Osteocyte (in vitro differentiated cells): ENCODE measurements around the gene MOBP. TPM values are rescaled to one million over a fixed set of nuclear protein-coding genes. Genes with fewer than 3 reads are reported as not detected.

Experiments
- DNase-seq: peaks from one replicate; pipeline ENCODE4 v3.0.0; 2021; ENCODE audit warnings: mixed read lengths; ENCODE audit not compliant: unreplicated experiment; ENCODE audit errors: extremely low spot score
- H3K27ac Mint-ChIP-seq: one replicate; pipeline ENCODE4 v1.8.0; 2021; ENCODE audit warnings: mild to moderate bottlenecking, mixed read lengths; ENCODE audit not compliant: unreplicated experiment
- H3K27me3 Mint-ChIP-seq: one replicate; pipeline ENCODE4 v1.8.0; 2021; ENCODE audit warnings: mixed read lengths; ENCODE audit not compliant: unreplicated experiment
- H3K36me3 Mint-ChIP-seq: one replicate; pipeline ENCODE4 v1.8.0; 2021; ENCODE audit warnings: mixed read lengths; ENCODE audit not compliant: unreplicated experiment
- H3K4me1 Mint-ChIP-seq: one replicate; pipeline ENCODE4 v1.8.0; 2021; ENCODE audit warnings: mixed read lengths; ENCODE audit not compliant: unreplicated experiment
- H3K4me3 Mint-ChIP-seq: one replicate; pipeline ENCODE4 v1.8.0; 2021; ENCODE audit warnings: mild to moderate bottlenecking, moderate library complexity, mixed read lengths; ENCODE audit not compliant: unreplicated experiment
- H3K9me3 Mint-ChIP-seq: one replicate; pipeline ENCODE4 v1.8.0; 2021; ENCODE audit warnings: mixed read lengths; ENCODE audit not compliant: unreplicated experiment
- CTCF ChIP-seq: fragments of 200-600 bp; sonication (generic); IDR thresholded peaks from 2 replicates; pipeline ENCODE4 v1.5.0; 2021; ENCODE audit warnings: antibody characterized with exemption, mild to moderate bottlenecking, moderate library complexity
- total RNA-seq: library from RNA; stranded (reverse); gene quantifications from 2 replicates; pipeline ENCODE4 v1.2.1, GENCODE V29; 2021

Gene MOBP
- total RNA-seq, 1 donor from 2014 or later: not detected

DNA sequence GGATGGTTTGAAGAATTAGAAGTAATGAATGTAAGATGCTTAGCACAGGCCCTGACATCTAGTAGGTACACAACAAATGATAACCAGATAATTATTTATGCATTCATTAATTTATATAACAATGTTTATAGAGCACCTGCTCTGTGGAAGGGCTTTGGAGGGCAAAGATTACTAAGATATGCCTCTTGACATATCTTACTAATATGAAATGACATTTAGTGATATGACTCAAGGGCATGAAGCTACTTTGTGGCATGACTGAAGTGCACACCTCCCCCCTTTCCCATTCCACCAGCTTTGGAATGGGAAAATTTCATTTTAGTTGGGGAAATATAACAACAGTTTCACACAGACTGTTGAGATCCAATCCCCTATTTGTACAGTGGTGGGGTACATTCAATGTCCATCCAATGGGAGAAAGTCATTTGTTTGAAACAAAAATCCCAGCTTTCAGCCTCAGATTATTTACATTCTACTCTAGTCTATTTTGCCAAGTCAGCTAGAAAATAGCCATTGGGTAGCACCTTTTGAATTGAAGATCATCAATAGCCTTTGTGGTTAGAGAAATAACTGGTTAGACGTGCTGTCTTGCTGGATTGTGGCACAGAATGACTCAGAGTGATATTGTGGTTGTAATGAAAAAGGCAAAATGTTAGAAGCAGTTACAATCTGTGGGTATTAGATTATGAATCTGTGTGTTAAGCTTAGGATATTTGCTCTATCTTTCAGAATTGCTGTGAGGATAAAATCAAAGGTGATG, 72.9 kb downstream of the MOBP start:
- Mint-ChIP-seq H3K27ac (no peak overlapping the region), H3K9me3 (no peaks in the 10 kb centered on the region), H3K4me1 (no peaks in the 10 kb centered on the region), H3K36me3 (no peaks in the 10 kb centered on the region), H3K4me3 (no peak overlapping the region), H3K27me3 (peaks cover 16% of the 10 kb centered on the region)
- no peak for TF ChIP-seq CTCF
- no peak for DNase-seq

- H3K9me3 Mint-ChIP-seq: no peaks in the 10 kb centered on the region
- no peak for TF ChIP-seq CTCF
- peaks cover 9% of the 10 kb centered on the region for H3K27me3 Mint-ChIP-seq
- H3K4me3 Mint-ChIP-seq: no peak overlapping the region
- H3K27ac Mint-ChIP-seq: no peak overlapping the region
- H3K36me3 Mint-ChIP-seq: no peaks in the 10 kb centered on the region
- DNase-seq: no peak
- H3K4me1 Mint-ChIP-seq: no peaks in the 10 kb centered on the region
Observed at GRCh38 chr3:39541442-39541841, 74.0 kb downstream of the MOBP start.

- peak; percentile 43 for TF ChIP-seq CTCF
- peaks cover 9% of the 10 kb centered on the region for H3K27me3 Mint-ChIP-seq
- no peak overlapping the region for H3K4me3 Mint-ChIP-seq
- no peaks in the 10 kb centered on the region for H3K4me1 Mint-ChIP-seq
- no peak overlapping the region for H3K27ac Mint-ChIP-seq
- H3K9me3 Mint-ChIP-seq: no peaks in the 10 kb centered on the region
- H3K36me3 Mint-ChIP-seq: no peaks in the 10 kb centered on the region
- DNase-seq: no peak
Observed at GRCh38 chr3:39541917-39542329, 74.4 kb downstream of the MOBP start.

- Mint-ChIP-seq H3K27me3 (peaks cover 9% of the 10 kb centered on the region), H3K4me3 (no peak overlapping the region), H3K36me3 (no peaks in the 10 kb centered on the region), H3K4me1 (no peaks in the 10 kb centered on the region), H3K27ac (no peak overlapping the region), H3K9me3 (no peaks in the 10 kb centered on the region)
- no peak for TF ChIP-seq CTCF
- no peak for DNase-seq
Observed at GRCh38 chr3:39542588-39542988, 75.1 kb downstream of the MOBP start.

- Mint-ChIP-seq H3K9me3 (no peaks in the 10 kb centered on the region), H3K4me1 (no peaks in the 10 kb centered on the region), H3K36me3 (no peaks in the 10 kb centered on the region), H3K27ac (no peak overlapping the region), H3K4me3 (no peak overlapping the region), H3K27me3 (peaks cover under 1% of the 10 kb centered on the region)
- DNase-seq: no peak
- no peak for TF ChIP-seq CTCF
Observed at GRCh38 chr3:39548282-39548681, 80.8 kb downstream of the MOBP start.
